Measurements from ENCODE around the gene C19orf44.

DNA sequence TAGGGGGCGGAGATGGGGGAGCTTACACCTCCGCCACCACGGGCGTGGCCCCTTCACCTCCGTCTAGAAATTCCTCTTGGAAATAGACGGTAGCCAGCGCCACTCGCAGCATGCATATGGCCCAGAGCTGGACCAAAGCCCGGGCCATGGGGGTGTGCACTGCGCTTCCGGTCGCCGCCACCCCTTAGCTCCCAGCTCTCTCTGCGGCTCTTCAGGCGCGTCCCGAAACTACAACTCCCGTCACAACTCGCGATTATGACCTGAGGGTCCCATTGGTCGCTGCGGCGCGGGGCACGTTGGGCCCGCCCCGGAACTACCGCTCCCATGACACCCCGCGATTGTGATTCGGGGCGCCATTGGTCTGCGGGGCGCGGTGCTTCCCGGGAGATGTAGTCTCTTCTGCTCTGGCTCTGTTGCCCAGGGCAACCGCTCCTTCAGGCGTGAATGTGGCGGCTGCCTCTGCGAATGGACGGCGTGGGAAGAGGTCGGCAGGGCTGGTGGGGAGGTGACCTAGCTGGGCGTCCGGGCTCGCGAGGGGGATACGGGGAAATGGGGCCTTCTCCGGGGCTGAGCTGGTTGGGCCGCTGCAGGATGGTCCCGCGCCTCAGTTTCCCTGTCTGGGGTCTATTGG lies at the start of gene C19orf44, which contains the start of gene CALR3:
- peak in 2 of 3 donors; percentile 69 to 81 for TF ChIP-seq POLR2A (IDR thresholded peaks at IDR 0.05)
- TF ChIP-seq, protein P1, sequence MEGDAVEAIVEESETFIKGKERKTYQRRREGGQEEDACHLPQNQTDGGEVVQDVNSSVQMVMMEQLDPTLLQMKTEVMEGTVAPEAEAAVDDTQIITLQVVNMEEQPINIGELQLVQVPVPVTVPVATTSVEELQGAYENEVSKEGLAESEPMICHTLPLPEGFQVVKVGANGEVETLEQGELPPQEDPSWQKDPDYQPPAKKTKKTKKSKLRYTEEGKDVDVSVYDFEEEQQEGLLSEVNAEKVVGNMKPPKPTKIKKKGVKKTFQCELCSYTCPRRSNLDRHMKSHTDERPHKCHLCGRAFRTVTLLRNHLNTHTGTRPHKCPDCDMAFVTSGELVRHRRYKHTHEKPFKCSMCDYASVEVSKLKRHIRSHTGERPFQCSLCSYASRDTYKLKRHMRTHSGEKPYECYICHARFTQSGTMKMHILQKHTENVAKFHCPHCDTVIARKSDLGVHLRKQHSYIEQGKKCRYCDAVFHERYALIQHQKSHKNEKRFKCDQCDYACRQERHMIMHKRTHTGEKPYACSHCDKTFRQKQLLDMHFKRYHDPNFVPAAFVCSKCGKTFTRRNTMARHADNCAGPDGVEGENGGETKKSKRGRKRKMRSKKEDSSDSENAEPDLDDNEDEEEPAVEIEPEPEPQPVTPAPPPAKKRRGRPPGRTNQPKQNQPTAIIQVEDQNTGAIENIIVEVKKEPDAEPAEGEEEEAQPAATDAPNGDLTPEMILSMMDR (IDR thresholded peaks at IDR 0.05), result peak in 4 of 7 experiments; percentile 21 to 47 (median 35)

All from body of pancreas (tissue), 4 donors.